Dermis blood vessel endothelial cell (primary cell): ENCODE results near the gene NUMB. TPM values are rescaled to one million over a fixed set of nuclear protein-coding genes. Genes with fewer than 3 reads are reported as not detected.
A peak's percentile ranks its signal among the peaks of the same experiment; 100 is the strongest.

Source experiments
- DNase-seq: peaks from one replicate; pipeline ENCODE4 v3.0.0; 2010
- total RNA-seq: library from RNA; depleted of rRNA; stranded (reverse); fragments of >200 nt; gene quantifications from 2 replicates; pipeline ENCODE4 v1.2.3, GENCODE V29; 2014

NUMB gene
- total RNA-seq, 1 donor from 2014 or later = 46.3 TPM

DNA sequence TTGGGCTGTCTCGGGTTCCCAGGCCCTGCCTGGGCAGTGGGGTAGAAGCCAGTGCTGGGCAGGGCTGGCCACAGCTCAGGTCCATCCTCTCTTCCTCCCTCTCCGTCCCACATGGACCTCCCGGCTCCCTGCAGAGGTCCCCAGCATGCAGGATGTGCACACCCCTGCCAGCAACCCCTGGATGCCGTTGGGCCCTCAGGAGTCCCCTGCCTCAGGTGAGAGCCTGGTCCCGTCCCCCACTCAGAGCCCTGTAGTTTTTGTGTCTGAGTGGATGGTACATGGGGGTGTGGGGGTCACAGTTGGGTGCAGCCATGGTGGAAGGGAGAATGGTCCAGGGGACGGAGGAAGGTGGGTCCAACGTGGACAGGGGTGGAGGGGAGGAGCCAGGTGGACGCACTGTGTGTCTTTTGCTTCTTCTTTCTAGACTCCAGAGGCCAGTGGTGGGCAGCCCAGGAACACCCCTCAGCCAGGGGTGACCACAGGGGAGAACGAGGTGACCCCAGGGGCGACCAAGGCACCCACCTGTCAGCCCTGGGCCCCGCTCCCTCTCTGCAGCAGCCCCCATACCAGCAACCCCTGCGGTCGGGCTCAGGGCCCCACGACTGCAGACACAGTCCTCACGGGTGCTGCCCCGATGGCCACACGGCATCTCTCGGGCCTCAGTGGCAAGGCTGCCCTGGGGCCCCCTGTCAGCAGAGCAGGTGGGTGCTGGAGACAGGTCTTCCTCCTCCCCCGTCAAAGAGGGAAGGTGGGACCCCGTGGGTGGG lies 199.3 kb downstream of the NUMB start:
- no peak for DNase-seq

DNA sequence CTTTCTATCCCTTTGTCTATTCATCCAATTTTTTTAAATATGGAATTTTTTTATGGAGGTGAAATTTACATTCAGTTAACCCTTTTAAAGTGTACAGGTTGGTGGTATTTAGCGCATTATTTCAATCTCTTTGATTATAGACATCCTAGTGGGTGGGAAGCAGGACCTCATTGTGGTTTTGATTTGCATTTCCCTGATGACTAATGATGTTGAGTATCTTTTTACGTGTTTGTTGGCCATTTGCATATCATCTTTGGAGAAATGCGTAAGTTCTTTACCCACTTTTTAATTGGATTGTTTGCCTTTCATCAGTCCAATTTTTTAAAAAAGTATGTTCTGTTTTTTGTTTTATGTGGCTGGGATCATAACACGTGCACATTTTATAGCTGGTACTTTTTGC lies 200.3 kb downstream of the NUMB start:
- no peak for DNase-seq

DNA sequence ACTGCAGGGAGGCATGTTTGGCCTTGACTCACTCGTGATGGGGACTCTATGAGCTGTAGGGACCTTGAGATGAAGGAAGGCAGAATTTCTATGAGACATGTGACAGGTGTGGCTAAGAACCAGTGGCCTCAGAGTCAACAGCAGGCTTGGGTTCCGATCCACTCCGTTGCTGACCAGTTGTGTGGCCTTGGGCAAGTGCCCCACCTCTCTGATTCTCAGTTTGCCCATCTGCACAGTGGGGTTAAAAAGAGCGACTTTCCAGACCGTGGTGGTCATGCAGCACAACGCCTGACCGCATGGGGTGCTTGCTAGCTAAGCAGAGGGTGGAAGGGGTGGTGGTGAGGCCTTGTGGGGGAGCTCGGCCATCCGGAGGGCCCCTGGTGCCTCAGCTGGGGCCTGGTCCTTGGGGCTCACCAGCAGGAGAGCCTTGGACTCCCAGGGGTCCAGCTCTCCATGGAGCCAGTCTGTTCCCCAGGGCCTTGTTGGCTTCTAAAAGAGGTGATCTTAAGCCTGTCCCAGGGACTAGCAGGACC lies 202.6 kb downstream of the NUMB start:
- no peak for DNase-seq

DNA sequence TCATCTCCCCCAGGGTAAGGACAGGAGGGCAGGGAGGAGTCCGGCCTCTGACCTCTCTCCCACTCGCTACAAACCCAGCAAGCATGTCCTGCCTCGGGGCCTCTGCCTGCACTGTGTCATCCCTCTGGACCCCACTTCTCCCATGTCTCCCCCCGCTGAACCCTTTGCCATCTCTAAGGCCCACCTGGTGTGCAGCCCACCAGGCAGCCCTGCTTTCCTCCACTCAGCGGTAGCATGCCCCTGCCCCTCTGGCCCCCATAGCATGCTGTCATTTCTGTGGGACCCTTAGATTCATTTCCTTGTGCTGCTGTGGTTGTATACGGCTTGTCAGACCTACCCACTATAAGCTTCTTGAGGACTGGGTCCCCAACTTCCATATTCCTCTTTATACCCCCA lies 203.3 kb downstream of the NUMB start:
- no peak for DNase-seq

DNA sequence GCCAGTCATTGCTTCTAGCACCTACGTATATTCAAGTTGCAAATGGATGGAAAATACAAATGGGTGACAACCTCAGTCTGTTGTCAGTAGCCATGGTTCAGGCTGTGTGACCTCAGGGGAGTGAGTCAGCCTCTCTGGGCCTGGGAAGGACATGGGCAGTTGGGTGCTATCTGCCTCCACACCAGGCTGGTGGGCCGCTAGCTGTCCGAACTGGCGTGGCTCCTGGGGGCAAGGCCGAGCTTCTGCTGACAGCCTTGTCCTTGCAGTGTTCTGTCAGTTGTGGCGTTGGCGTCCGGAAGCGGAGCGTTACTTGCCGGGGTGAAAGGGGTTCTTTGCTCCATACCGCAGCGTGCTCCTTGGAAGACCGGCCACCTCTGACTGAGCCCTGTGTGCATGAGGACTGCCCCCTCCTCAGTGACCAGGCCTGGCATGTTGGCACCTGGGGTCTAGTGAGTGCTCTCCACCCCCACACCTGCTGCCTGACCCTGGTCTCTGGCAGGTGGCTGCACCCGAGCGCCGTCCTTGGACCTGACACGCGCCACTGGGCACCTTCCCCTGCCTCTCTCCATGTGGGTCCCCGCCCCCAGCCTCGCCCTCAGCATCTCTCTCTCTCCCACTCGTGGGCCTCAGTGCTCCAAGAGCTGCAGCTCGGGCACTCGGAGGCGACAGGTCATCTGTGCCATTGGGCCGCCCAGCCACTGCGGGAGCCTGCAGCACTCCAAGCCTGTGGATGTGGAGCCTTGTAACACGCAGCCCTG lies 203.9 kb downstream of the NUMB start:
- DNase-seq = no peak

DNA sequence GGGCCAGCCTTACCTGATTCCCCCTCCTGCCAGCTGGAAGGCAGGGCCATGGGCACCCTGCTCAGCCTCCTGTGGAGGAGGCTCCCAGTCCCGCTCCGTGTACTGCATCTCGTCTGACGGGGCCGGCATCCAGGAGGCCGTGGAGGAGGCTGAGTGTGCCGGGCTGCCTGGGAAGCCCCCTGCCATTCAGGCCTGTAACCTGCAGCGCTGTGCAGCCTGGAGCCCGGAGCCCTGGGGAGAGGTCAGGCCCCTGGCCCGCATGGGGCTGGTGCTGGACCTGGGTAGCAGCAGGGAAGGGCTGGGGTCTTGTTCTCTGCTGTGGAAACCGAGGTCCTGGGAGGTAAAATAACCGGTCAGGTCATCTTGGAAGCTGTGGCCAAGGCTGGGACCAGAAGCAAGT lies 204.6 kb downstream of the NUMB start:
- no peak for DNase-seq

DNA sequence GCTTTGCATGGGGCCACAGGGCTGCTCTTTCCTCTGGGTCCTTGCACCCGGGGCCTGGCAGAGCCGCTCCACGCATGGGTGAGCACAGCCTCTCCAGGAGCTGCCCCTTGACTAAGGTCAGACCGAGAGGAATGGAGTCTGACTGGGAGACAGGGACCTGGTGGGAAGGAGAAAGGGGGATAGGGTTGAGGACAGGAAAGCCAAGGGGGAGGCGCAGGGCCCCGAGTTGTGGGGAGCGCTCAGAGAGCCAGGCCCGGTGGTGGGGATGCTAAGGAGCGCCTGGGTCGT lies 205.1 kb downstream of the NUMB start:
- DNase-seq = no peak

DNA sequence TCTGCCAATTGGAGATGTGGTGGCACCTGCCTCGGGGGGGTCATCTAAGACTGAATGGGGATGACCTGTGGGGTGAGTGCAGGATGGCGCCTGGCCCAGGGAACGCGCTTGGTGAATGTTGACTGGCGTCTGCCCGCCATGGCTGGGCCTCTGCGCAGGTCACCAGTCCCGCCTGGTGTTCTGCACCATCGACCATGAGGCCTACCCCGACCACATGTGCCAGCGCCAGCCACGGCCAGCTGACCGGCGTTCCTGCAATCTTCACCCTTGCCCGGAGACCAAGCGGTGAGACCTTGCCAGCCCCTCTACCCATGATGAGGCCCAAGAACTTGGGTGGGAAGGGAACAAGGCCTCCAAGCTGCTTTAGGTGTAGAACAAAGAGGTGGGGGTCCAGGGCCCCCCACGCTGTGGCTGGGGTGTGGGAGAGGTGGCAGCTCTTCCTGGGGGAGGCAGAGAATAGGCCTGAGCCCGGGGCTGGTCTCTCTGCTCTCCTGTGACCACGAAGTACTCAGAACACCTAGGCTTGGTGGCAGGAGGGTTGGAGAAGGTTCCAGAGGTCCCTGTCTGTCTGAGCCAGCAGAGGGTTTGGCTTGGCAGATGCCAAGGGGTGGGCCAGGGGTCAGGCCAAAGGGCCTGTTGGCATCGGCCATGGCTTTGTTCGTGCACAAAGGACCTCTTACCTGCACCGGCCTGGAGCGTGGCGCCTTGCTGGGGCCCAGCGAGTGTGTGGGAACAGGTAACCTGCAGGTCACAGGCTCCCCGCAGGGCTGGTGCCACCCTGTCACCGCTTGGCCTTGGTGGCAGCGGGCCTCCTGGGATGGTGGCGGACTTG lies 205.6 kb downstream of the NUMB start:
- DNase-seq = no peak

DNA sequence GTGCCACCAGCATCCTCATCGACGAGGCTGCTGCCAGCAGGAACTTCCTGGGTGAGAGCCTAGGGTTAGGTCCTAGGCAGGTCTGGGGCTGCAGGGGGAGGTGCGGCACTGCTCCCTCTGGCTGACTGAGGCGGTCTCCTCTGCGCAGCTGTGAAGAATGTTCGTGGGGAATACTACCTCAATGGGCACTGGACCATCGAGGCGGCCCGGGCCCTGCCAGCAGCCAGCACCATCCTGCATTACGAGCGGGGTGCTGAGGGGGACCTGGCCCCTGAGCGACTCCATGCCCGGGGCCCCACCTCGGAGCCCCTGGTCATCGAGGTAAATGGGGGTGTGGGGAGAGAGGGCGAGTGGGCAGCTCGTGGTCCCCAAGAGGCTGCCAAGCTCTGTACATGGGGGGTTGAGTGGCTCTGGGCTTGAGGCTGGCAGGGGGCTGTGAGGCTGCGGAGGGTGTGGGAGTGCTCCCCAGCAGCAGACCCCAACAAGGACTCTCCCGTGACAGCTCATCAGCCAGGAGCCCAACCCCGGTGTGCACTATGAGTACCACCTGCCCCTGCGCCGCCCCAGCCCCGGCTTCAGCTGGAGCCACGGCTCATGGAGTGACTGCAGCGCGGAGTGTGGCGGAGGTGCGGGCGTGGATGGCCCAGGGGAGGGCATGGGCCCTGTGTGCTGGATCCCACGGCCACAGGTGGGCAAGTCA lies 206.7 kb downstream of the NUMB start:
- DNase-seq = no peak

DNA sequence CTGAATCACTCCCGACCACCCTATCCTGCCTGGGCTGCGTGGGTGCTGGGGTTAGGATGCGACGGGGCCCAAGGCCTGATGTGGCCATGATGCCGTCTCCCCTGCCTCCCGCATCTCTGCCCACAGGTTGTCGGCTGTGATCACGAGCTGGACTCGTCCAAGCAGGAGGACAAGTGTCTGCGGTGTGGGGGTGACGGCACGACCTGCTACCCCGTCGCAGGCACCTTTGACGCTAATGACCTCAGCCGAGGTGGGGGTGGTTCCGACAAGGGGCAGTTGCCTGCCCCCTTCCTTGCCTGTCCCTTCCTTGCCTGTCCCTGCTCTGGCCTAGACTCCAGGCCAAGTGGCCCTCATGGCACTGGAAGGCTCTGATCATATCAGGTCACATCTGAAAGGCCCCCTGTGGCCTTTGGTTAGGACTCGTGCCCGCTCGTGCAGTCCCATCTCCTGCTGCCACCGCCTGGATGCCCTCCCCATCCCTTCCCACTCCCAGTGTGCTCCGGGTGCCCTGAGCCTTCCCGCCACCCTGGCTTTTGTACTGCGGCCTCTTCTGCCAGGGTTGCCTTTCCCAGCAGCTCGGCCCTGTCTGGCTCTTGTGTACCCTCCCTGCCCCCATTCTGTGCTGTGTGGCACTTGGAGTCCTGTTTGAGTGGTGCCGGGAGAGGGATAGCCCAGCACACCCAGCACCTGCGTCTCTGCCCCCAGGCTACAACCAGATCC lies 207.4 kb downstream of the NUMB start:
- DNase-seq = no peak

DNA sequence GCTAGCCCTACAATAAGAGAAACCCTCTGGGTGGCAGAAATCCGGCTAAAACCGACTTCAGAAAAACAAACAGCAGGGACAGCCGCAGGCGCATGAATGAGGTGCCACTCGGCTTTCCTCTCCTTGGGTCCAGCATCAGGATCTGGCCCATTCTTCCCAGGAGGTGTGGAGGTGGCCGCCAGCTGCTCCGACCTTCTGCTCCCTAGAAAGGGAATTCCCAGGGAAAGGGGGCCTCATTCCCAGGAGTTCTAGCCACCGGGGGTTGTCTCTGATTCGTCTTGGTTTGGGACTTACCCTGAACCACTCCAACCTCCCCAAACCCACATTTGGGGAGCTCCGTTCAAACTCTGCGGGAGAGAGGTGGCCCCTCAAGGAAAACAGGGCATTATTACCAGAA lies 208.0 kb downstream of the NUMB start:
- no peak for DNase-seq

DNA sequence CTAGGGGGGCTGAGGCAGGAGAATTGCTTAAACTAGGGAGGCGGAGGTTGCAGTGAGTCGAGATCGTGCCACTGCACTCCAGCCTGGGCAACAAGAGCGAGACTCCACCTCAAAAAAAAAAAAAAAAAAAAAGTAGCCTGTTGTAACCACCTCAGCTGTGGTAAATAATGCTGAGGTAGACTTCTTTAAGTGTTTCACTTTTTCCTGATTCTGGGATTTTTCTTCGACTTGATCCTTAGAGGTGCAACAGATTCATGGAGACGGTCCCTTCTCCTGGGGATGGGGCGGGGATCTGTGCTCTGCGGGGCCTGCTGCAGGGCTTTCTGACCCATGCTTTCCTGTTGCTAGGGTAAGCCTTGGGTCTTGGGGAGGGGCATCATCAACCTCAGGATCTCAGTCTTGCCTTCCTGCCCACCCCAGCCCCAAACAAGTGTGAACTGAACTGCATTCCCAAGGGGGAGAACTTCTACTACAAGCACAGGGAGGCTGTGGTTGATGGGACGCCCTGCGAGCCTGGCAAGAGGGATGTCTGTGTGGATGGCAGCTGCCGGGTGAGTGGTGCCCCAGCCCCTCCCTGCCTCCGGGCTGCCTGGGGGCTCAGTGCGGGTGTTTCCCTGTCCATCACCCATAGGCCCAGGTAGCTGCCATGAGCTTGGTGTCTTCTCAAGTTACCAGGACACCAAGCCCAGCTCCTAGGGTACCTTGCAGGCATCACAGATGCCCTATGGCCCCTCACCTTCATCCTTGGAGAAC lies 208.6 kb downstream of the NUMB start:
- no peak for DNase-seq

DNA sequence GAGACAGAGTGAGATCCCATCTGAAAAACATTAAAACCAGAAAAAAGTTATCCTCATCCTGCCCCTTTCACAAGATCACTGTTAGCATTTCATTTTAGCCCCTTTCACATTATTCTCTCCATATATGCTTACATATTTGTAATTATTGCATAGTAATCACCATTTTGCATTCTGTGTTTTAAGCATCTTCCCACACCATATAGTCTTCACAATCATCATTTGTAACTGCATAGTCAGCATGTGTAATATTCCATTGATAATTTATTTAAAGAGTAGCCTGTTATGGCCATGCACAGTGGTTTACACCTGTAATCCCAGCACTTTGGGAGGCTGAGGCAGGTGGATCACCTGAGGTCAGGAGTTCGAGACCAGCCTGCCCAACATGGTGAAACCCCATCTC lies 209.2 kb downstream of the NUMB start:
- DNase-seq = no peak

DNA sequence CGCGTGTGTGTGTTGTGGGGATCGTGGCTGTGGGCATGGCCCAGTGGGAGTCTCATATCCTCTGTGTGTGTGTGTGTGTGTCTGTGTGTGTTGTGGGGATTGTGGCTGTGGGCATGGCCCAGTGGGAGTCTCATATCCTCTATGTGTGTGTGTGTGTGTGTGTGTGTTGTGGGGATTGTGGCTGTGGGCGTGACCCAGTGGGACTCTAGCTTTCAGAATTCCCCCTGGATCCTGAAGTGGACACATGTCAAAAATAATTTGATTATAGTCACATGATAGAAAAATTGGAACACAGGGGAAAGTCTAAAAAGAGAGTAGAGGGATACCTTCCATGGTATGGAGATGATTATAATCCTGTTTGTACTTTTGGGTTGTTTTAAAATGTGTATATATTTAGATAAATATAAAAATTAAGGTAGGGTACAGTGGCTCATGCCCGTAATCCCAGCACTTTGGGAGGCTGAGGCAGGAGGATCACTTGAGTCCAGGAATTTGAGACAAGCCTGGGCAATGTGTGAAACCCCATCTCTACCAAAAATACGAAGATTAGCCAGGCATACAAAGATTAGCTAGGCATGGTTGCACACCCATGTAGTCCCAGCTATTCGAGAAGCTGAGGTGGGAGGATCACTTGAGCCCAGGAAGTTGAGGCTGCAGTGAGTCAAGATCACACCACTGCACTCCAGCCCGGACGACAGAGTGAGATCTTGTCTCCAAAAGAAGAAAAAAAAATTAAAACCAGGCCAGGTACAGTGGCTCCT lies 210.1 kb downstream of the NUMB start:
- no peak for DNase-seq

DNA sequence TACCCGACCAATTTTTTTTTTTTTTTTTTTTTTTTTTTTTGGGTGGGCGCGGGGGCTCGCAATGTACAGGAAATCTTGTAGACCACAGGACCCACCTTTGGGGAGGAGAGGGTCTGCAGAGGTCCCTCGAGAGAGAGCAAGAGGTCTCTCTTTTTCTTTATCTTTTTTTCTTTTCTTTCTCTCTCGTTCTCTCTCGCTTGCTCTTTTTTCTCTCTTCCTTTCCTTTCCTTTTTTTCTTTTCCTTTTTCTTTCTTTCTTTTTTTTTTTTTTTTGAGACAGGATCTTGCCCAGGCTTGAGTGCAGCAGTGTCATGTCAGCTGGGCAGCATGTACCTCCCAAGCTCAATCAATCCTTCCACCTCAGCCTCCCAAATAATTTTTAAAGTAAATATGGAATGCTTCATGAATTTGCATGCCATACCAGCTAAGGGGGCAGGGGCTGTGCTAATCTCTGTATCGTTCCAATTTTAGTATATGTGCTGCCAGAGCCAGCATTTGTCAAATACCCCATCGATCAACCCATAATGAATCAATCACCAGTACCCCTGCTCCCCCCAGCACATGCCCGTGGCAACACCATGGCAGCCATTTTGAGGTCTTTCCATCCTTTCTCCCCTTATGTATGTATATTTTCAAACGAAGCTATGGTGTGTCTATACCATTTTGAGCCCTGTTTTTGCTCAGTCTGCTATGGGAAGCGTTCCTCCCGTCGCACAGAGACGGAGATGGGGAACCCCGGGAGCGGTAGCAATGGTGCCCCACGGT lies 211.8 kb downstream of the NUMB start:
- DNase-seq = no peak

DNA sequence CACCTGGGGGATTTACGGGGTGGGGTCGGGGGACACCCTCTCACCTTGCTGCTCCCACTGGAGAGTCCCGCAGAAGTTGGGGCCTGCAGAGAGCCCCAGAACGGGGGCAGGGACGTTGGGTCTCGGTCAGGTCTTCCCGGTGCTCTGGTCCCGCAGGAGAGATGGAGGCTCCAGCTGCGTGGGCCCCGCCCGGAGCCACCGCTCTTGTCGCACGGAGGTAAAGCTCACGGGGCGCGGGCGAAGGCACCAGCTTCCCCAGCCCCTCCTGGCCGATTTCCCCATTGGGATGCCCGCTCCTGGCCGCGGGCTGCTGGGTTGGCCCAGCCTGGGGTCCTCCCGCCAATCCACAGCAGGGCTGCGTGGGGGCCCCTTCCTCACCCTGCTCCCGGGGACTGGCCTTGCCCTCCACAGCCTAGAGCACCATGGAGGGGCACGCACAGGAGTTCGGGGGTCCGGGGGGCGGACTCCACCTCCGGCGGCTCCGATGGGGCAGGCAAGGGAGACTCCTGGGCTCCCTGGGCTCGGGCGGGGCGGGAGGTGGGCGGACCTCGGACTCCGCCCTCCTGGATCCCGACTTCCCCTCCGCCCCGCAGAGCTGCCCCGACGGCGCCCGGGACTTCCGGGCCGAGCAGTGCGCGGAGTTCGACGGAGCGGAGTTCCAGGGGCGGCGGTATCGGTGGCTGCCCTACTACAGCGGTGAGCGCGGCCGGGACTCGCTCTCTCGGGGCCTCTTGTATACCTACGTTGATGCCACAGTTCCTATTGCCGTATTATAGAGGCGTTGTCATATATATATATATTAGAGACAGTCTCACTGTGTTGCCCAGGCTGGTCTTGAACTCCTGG lies 212.6 kb downstream of the NUMB start:
- peak; percentile 60 for DNase-seq

DNA sequence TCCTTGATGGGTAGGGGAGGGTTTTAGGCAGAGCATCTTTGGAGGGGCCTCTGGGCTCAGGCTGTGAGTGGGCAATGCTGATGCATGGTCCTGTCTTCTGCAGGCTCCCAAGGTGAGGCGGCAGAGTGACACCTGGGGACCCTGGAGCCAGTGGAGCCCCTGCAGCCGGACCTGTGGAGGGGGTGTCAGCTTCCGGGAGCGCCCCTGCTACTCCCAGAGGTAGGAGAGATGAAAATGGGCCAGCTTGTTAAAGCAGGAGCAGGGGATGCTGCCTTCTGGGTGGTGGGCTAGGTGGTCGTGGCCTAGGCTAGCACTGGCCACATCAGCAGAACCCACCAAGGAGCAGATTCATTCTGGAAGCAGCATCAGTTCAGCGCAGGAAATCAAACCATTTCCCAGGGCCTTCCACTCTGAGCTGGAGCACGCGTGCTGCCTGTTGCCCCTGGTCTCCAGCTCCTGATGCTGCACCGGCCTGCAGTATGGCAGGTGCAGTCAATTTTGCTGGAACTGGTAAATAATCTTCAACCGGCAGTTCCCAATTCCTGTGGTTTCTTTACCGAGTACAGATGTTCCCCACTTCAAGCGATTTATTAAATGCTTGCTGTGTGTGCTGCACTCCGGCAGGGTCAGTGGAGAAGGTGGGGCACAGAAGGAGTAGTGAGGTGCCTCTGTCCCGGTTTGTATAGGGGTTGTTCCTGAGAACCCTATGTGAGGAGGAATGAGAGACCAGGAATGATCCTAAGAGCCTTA lies 213.6 kb downstream of the NUMB start:
- no peak for DNase-seq

DNA sequence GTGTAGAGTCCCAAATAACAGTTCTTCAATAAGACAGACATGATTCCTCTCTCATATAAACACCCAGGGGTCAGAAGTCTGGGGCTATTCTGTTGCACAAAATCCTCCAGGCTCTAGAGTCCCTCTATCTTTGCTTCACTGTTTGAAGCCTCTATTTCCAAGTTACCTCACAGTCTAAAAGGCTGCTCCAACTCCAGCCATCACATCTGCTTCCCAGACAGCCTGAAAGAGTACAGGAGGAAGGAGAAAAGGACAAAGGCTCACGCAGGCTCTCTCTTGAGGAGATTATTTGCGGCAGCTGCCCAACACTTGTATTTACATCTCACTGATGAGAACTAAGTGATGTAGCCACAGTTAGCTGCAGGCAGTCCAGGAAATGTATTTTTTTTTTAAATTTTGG lies 214.6 kb downstream of the NUMB start:
- DNase-seq = no peak
